ENCODE results near the gene SPATA31C1. TPM values are rescaled to one million over a fixed set of nuclear protein-coding genes. Genes with fewer than 3 reads are reported as not detected.

Gene SPATA31C1
- total RNA-seq (2022; extraction: Qiagen RNA extraction): not detected in 5 replicates

GRCh38 chr9:87917662-87918061 lies at the start of gene SPATA31C1:
TSS of gene SPATA31C1 (plus strand) at chr9:87917962.

GRCh38 chr9:87882627-87883026 lies 35.1 kb upstream of the SPATA31C1 start, which contains the start of gene SPATA31E1:
TSS of gene SPATA31E1 (plus strand) at chr9:87882877. CDS start at chr9:87882892, 15 bp downstream.

Other genes starting within 250 kb of the SPATA31C1 start
- 771 to 906 TPM (median 806 TPM) in 5 replicates for gene CTSL, start 191.8 kb upstream of the SPATA31C1 start, total RNA-seq (2022; extraction: Qiagen RNA extraction)
- gene SPATA31E1, start 35.1 kb upstream of the SPATA31C1 start, total RNA-seq (2022; extraction: Qiagen RNA extraction): 0.03 TPM in 1 of 5 replicates, not detected in the others
- gene CDK20, start 56.6 kb downstream of the SPATA31C1 start, total RNA-seq (2022; extraction: Qiagen RNA extraction): 7.6 to 8.5 TPM (median 8.3 TPM) in 5 replicates
- gene SPATA31C2, start 220.5 kb downstream of the SPATA31C1 start, total RNA-seq (2022; extraction: Qiagen RNA extraction): not detected in 5 replicates

All from A549 treated with CORT108297 at 1 μM for 4 hours (cell line).